Measurements from ENCODE around the gene PDE6B.

DNA sequence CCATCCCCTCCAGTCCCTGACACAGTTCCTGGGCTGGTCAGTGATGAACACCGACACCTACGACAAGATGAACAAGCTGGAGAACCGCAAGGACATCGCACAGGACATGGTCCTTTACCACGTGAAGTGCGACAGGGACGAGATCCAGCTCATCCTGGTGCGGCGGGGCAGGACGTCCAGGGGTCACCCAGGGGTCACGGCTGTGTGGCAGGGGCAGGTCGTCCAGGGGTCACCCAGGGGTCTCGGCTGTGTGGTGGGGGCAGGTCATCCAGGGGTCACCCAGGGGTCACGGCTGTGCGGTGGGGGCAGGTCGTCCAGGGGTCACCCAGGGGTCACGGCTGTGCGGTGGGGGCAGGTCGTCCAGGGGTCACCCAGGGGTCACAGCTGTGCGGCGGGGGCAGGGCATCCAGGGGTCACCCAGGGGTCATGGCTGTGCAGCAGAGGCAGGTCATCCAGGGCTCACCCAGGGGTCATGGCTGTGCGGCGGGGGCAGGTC lies 32.0 kb downstream of the PDE6B start:
- TF ChIP-seq, protein P1, sequence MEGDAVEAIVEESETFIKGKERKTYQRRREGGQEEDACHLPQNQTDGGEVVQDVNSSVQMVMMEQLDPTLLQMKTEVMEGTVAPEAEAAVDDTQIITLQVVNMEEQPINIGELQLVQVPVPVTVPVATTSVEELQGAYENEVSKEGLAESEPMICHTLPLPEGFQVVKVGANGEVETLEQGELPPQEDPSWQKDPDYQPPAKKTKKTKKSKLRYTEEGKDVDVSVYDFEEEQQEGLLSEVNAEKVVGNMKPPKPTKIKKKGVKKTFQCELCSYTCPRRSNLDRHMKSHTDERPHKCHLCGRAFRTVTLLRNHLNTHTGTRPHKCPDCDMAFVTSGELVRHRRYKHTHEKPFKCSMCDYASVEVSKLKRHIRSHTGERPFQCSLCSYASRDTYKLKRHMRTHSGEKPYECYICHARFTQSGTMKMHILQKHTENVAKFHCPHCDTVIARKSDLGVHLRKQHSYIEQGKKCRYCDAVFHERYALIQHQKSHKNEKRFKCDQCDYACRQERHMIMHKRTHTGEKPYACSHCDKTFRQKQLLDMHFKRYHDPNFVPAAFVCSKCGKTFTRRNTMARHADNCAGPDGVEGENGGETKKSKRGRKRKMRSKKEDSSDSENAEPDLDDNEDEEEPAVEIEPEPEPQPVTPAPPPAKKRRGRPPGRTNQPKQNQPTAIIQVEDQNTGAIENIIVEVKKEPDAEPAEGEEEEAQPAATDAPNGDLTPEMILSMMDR (conservative IDR thresholded peaks at IDR 0.05; ENCODE audit: low read depth in 2 of 2), result no peak
- TF ChIP-seq EZH2 (IDR thresholded peaks at IDR 0.05; ENCODE audit: low read depth, unreplicated experiment) (no peak), EZH2phosphoT487 (IDR thresholded peaks at IDR 0.05; ENCODE audit: unreplicated experiment) (no peak), POLR2AphosphoS5 (IDR thresholded peaks at IDR 0.05; ENCODE audit: low read depth) (no peak), STAT1 (IDR thresholded peaks at IDR 0.05; ENCODE audit: unreplicated experiment) (no peak), NANOG (IDR thresholded peaks at IDR 0.05; ENCODE audit: borderline replicate concordance) (no peak), ZNF331 (CRISPR knock-in tag; IDR thresholded peaks at IDR 0.05; ENCODE audit: low read depth) (no peak), CREB1 (CRISPR knock-in tag; IDR thresholded peaks at IDR 0.05; ENCODE audit: low read depth) (no peak), JUNB (IDR thresholded peaks at IDR 0.05; ENCODE audit: unreplicated experiment) (no peak), ZNF114 (CRISPR knock-in tag; IDR thresholded peaks at IDR 0.05) (no peak)
- TF ChIP-seq, protein P2, sequence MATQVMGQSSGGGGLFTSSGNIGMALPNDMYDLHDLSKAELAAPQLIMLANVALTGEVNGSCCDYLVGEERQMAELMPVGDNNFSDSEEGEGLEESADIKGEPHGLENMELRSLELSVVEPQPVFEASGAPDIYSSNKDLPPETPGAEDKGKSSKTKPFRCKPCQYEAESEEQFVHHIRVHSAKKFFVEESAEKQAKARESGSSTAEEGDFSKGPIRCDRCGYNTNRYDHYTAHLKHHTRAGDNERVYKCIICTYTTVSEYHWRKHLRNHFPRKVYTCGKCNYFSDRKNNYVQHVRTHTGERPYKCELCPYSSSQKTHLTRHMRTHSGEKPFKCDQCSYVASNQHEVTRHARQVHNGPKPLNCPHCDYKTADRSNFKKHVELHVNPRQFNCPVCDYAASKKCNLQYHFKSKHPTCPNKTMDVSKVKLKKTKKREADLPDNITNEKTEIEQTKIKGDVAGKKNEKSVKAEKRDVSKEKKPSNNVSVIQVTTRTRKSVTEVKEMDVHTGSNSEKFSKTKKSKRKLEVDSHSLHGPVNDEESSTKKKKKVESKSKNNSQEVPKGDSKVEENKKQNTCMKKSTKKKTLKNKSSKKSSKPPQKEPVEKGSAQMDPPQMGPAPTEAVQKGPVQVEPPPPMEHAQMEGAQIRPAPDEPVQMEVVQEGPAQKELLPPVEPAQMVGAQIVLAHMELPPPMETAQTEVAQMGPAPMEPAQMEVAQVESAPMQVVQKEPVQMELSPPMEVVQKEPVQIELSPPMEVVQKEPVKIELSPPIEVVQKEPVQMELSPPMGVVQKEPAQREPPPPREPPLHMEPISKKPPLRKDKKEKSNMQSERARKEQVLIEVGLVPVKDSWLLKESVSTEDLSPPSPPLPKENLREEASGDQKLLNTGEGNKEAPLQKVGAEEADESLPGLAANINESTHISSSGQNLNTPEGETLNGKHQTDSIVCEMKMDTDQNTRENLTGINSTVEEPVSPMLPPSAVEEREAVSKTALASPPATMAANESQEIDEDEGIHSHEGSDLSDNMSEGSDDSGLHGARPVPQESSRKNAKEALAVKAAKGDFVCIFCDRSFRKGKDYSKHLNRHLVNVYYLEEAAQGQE (IDR thresholded peaks at IDR 0.05; ENCODE audit: unreplicated experiment), result no peak
- TF ChIP-seq, protein P3, sequence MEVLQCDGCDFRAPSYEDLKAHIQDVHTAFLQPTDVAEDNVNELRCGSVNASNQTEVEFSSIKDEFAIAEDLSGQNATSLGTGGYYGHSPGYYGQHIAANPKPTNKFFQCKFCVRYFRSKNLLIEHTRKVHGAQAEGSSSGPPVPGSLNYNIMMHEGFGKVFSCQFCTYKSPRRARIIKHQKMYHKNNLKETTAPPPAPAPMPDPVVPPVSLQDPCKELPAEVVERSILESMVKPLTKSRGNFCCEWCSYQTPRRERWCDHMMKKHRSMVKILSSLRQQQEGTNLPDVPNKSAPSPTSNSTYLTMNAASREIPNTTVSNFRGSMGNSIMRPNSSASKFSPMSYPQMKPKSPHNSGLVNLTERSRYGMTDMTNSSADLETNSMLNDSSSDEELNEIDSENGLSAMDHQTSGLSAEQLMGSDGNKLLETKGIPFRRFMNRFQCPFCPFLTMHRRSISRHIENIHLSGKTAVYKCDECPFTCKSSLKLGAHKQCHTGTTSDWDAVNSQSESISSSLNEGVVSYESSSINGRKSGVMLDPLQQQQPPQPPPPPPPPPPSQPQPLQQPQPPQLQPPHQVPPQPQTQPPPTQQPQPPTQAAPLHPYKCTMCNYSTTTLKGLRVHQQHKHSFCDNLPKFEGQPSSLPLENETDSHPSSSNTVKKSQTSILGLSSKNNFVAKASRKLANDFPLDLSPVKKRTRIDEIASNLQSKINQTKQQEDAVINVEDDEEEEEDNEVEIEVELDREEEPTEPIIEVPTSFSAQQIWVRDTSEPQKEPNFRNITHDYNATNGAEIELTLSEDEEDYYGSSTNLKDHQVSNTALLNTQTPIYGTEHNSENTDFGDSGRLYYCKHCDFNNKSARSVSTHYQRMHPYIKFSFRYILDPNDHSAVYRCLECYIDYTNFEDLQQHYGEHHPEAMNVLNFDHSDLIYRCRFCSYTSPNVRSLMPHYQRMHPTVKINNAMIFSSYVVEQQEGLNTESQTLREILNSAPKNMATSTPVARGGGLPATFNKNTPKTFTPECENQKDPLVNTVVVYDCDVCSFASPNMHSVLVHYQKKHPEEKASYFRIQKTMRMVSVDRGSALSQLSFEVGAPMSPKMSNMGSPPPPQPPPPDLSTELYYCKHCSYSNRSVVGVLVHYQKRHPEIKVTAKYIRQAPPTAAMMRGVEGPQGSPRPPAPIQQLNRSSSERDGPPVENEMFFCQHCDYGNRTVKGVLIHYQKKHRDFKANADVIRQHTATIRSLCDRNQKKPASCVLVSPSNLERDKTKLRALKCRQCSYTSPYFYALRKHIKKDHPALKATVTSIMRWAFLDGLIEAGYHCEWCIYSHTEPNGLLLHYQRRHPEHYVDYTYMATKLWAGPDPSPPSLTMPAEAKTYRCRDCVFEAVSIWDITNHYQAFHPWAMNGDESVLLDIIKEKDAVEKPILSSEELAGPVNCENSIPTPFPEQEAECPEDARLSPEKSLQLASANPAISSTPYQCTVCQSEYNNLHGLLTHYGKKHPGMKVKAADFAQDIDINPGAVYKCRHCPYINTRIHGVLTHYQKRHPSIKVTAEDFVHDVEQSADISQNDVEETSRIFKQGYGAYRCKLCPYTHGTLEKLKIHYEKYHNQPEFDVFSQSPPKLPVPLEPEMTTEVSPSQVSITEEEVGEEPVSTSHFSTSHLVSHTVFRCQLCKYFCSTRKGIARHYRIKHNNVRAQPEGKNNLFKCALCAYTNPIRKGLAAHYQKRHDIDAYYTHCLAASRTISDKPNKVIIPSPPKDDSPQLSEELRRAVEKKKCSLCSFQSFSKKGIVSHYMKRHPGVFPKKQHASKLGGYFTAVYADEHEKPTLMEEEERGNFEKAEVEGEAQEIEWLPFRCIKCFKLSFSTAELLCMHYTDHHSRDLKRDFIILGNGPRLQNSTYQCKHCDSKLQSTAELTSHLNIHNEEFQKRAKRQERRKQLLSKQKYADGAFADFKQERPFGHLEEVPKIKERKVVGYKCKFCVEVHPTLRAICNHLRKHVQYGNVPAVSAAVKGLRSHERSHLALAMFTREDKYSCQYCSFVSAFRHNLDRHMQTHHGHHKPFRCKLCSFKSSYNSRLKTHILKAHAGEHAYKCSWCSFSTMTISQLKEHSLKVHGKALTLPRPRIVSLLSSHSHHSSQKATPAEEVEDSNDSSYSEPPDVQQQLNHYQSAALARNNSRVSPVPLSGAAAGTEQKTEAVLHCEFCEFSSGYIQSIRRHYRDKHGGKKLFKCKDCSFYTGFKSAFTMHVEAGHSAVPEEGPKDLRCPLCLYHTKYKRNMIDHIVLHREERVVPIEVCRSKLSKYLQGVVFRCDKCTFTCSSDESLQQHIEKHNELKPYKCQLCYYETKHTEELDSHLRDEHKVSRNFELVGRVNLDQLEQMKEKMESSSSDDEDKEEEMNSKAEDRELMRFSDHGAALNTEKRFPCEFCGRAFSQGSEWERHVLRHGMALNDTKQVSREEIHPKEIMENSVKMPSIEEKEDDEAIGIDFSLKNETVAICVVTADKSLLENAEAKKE (CRISPR knock-in tag; IDR thresholded peaks at IDR 0.05), result no peak
- TF ChIP-seq, protein P4, sequence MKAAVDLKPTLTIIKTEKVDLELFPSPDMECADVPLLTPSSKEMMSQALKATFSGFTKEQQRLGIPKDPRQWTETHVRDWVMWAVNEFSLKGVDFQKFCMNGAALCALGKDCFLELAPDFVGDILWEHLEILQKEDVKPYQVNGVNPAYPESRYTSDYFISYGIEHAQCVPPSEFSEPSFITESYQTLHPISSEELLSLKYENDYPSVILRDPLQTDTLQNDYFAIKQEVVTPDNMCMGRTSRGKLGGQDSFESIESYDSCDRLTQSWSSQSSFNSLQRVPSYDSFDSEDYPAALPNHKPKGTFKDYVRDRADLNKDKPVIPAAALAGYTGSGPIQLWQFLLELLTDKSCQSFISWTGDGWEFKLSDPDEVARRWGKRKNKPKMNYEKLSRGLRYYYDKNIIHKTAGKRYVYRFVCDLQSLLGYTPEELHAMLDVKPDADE (IDR thresholded peaks at IDR 0.05), result no peak

Data from GM23338 (cell line).